ENCODE results near the gene FCHO1. TPM values are rescaled to one million over a fixed set of nuclear protein-coding genes. Genes with fewer than 3 reads are reported as not detected.

Gene FCHO1
- total and polyA plus RNA-seq, 2 experiments from 2014 or later: 18.5 to 42.3 TPM

GRCh38 chr19:17778968-17779929, 28.0 kb downstream of the FCHO1 start:
- TF ChIP-seq CTCF (conservative IDR thresholded peaks at IDR 0.05; ENCODE audit: low read depth in 2 of 2): no peak
- no peak for TF ChIP-seq ZNF114 (CRISPR knock-in tag; IDR thresholded peaks at IDR 0.05)
- no peak for TF ChIP-seq REST (IDR thresholded peaks at IDR 0.05; ENCODE audit: unreplicated experiment)
- no peak for TF ChIP-seq ZNF462 (CRISPR knock-in tag; IDR thresholded peaks at IDR 0.05)
- no peak for TF ChIP-seq EZH2phosphoT487 (IDR thresholded peaks at IDR 0.05; ENCODE audit: unreplicated experiment)
- no peak; the same call in 1 of the 2 replicates for TF ChIP-seq POLR2AphosphoS5 (IDR thresholded peaks at IDR 0.05; ENCODE audit: low read depth)
- TF ChIP-seq NANOG (IDR thresholded peaks at IDR 0.05; ENCODE audit: borderline replicate concordance): no peak
- no peak for TF ChIP-seq ZNF331 (CRISPR knock-in tag; IDR thresholded peaks at IDR 0.05; ENCODE audit: low read depth)
- TF ChIP-seq ETS1 (IDR thresholded peaks at IDR 0.05): no peak
- TF ChIP-seq STAT1 (IDR thresholded peaks at IDR 0.05; ENCODE audit: unreplicated experiment): no peak
- no peak for TF ChIP-seq EZH2 (IDR thresholded peaks at IDR 0.05; ENCODE audit: low read depth, unreplicated experiment)
- TF ChIP-seq JUNB (IDR thresholded peaks at IDR 0.05; ENCODE audit: unreplicated experiment): no peak
- TF ChIP-seq CREB1 (CRISPR knock-in tag; IDR thresholded peaks at IDR 0.05; ENCODE audit: low read depth): no peak; the same call in 1 of the 2 replicates
- H3K27ac ChIP-seq (ENCODE audit: low read depth): peak overlapping the region; percentile 74; the same call in 1 of the 2 replicates
- Mint-ChIP-seq H3K4me3 (peak overlapping the region; percentile 73), H3K36me3 (ENCODE audit: low read depth) (peaks cover 5% of the 10 kb centered on the region; the same call in 1 of the 3 replicates), H3K27ac (no peak overlapping the region), H3K4me1 (peaks cover 10% of the 10 kb centered on the region), H3K9me3 (no peaks in the 10 kb centered on the region), H3K27me3 (ENCODE audit: insufficient read depth, low read depth, poor library complexity) (peaks cover 11% of the 10 kb centered on the region)
- ATAC-seq (peak; percentile 13), DNase-seq (ENCODE audit: low spot score) (peak; percentile 98)
- 0 out of 2 replicates have a peak, but pooled peaks cover 10% of the 10 kb centered on the region for H3F3A ChIP-seq (replicated peaks; ENCODE audit: low read depth)
- no peaks in the 10 kb centered on the region for H3K79me2 ChIP-seq (replicated peaks; ENCODE audit: insufficient read depth)
- H3K4me3 ChIP-seq: peak overlapping the region; percentile 85
- no peaks in the 10 kb centered on the region for H3K9me2 ChIP-seq (ENCODE audit: insufficient read depth)
- no peaks in the 10 kb centered on the region for H3K36me3 ChIP-seq (ENCODE audit: insufficient read depth)
- H3K4me1 ChIP-seq (ENCODE audit: insufficient read depth): no peaks in the 10 kb centered on the region
- no peaks in the 10 kb centered on the region for H3K27me3 ChIP-seq (ENCODE audit: insufficient read depth)
- H4K20me1 ChIP-seq (replicated peaks; ENCODE audit: insufficient read depth): no peaks in the 10 kb centered on the region; the same call in 1 of the 2 replicates
- H3K4me2 ChIP-seq: peak overlapping the region; percentile 96
- H2AFZ ChIP-seq: peak overlapping the region; percentile 90

Measured in GM23338 (cell line).